A673 (cell line): ENCODE measurements around the gene PTPN12.

Experiments
- EZH2 ChIP-seq: fragments of 200-600 bp; sonication (generic); IDR thresholded peaks from 2 replicates; pipeline ENCODE4 v1.6.1; 2017; ENCODE audit warnings: borderline replicate concordance, low read depth, mild to moderate bottlenecking, mixed read lengths, antibody characterized with exemption, low read length; ENCODE audit not compliant: poor library complexity, severe bottlenecking
- TF ChIP-seq, protein P1 (sequence below): fragments of 300-800, 200-600 bp; sonication (generic); conservative IDR thresholded peaks from 2 replicates; pipeline ENCODE4 v1.5.1; 2017; ENCODE audit warnings: low read depth, mild to moderate bottlenecking, antibody characterized with exemption, low read length, moderate library complexity, mixed read lengths

DNA sequence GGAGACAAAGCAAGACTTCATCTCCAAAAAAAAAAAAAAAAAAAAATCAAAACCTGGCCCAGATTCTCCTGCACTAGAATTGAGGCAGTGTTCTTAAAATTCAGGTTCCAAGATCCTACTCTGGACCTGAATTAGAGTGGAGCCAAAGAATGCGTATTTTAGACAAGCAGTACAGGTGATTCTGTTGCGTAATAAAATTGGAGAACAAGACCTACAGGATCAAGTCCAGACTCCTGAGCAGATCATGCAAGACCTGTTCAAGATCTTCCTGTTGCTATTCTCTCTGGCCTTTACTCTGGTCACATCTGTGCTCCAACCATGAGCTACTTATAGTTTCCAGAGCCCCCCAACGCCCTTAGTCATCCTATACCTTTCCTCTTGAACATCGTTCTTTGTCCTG, 107.7 kb downstream of the PTPN12 start:
- TF ChIP-seq, protein P1, sequence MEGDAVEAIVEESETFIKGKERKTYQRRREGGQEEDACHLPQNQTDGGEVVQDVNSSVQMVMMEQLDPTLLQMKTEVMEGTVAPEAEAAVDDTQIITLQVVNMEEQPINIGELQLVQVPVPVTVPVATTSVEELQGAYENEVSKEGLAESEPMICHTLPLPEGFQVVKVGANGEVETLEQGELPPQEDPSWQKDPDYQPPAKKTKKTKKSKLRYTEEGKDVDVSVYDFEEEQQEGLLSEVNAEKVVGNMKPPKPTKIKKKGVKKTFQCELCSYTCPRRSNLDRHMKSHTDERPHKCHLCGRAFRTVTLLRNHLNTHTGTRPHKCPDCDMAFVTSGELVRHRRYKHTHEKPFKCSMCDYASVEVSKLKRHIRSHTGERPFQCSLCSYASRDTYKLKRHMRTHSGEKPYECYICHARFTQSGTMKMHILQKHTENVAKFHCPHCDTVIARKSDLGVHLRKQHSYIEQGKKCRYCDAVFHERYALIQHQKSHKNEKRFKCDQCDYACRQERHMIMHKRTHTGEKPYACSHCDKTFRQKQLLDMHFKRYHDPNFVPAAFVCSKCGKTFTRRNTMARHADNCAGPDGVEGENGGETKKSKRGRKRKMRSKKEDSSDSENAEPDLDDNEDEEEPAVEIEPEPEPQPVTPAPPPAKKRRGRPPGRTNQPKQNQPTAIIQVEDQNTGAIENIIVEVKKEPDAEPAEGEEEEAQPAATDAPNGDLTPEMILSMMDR: no peak
- TF ChIP-seq EZH2: no peak
